Measurements from ENCODE around the gene TOB2.

- TF ChIP-seq RAD21 (IDR thresholded peaks at IDR 0.05; ENCODE audit: low read depth) (no peak), EGR1 (IDR thresholded peaks at IDR 0.05) (no peak), MAX (IDR thresholded peaks at IDR 0.05) (no peak), TCF12 (IDR thresholded peaks at IDR 0.05; ENCODE audit: low read depth) (no peak), REST (IDR thresholded peaks at IDR 0.05; ENCODE audit: low read depth) (no peak), TAF1 (IDR thresholded peaks at IDR 0.05; ENCODE audit: low read depth) (no peak), CEBPB (IDR thresholded peaks at IDR 0.05) (no peak), ZBTB7A (IDR thresholded peaks at IDR 0.05; ENCODE audit: low read depth) (no peak), NFIC (IDR thresholded peaks at IDR 0.05) (no peak), FOXM1 (IDR thresholded peaks at IDR 0.05; ENCODE audit: borderline replicate concordance, low read depth) (no peak), YY1 (IDR thresholded peaks at IDR 0.05; ENCODE audit: low read depth) (no peak), TEAD4 (IDR thresholded peaks at IDR 0.05) (no peak), EP300 (IDR thresholded peaks at IDR 0.05; ENCODE audit: borderline replicate concordance) (no peak), CREB1 (IDR thresholded peaks at IDR 0.05; ENCODE audit: low read depth) (no peak)
Observed at GRCh38 chr22:41431656-41432055, 14.9 kb downstream of the TOB2 start.
